HG02623 (cell line): ENCODE results near the gene MAPK14.

Experiments used
- ATAC-seq: cut with Tn5 transposase; IDR thresholded peaks from one replicate; pipeline ENCODE4 v1.9.1; 2021; ENCODE audit warnings: moderate library complexity; ENCODE audit not compliant: unreplicated experiment

MAPK14 gene

DNA sequence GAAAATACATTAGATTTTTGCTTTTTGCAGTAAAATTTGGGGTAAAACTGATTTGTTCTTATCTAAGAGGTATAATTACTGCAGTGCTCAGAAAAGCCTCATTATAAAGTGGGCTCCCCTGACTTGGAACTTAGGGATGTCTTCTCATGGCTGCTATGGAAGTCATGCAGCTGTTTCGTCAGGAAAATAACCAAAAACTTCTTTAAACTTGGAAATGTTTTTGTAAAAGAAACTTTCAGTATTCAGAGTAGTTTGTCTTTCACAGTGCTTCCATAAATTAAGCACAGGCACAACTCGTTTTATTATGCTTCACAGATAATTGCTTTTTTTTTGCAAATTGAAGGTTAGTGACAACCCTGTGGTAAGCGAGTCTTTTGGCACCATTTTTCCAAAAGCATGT is 6.8 kb downstream of the MAPK14 start:
- ATAC-seq: no peak

DNA sequence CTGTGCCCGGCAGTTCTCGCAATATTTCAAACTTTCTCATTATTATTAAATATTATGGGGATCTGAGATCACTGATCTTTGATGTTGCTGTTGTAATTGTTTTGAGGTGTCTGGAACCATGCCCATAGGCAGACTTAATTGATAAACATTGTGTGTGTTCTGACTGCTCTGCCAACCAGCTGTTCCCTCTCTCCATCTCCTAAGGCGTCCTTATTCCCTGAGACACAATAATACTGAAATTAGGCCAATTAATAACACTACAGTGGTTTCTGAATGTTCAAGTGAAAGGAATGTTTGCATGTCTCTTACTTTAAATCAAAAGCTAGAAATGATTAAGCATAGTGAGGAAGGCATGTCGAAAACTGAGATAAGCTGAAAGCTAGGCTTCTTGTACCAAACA is 7.6 kb downstream of the MAPK14 start:
- ATAC-seq: no peak

- ATAC-seq: no peak
Measured at GRCh38 chr6:36038120-36038876, 10.7 kb downstream of the MAPK14 start.

DNA sequence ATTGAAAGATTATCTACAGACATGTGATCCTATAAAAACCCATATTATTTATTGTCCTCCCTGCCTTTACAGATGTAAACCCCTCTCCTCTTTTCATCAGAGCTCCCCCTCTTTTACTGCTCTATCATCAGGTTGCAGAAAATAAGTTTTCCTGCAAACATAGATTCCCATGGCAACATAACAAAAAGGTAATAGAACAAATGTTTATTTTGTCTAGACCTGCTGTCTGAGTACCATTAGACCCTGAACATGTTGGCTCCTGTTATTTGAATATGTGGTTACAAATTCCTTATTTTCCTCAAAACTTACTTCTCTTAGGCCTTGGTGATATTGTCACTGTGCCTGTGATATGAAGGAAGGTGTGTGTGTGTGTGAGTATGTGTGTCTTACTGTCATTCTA is 11.5 kb downstream of the MAPK14 start:
- ATAC-seq: no peak

DNA sequence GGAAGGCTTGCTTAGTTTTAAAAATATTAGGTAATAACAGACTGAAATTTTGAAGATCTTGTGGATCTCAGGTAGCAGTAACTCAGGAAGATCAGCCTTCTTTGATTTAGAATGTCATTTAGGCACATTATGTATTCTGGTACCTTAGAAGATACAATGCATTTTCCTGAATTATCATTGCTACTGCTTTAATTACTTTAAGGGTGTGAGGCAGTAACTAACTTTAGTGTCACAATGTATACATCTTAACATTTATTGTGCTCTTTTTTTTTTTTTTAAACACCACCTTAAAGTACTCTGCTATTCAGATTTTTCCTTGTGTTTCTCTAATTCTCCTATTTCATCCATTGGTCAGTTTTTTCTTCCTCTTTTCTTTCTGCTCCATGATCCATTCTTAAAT is 13.3 kb downstream of the MAPK14 start:
- ATAC-seq: no peak

- ATAC-seq: no peak
Measured at GRCh38 chr6:36042618-36043260, 15.1 kb downstream of the MAPK14 start.

DNA sequence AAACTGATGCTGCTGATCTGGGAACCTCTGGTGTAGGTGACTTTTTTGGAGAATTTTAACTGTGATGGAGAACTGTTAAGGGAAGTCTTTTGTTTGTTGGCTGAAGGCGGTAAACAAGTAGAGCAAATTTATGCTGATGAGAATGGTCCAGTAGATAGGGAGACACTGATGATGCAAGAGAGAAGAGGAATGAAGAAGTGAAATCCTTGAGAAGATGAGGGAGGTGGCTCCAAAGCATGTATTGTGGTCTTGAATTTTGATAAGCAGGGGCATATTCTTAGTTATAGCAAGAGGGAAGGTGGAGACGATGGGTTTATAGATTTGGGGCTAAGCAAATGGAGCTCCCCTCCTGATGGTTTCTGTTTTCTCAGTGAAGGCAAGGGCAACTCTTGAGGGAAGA is 22.0 kb downstream of the MAPK14 start:
- ATAC-seq: no peak

GRCh38 chr6:36050305-36050704 is 22.7 kb downstream of the MAPK14 start:
- ATAC-seq: no peak

DNA sequence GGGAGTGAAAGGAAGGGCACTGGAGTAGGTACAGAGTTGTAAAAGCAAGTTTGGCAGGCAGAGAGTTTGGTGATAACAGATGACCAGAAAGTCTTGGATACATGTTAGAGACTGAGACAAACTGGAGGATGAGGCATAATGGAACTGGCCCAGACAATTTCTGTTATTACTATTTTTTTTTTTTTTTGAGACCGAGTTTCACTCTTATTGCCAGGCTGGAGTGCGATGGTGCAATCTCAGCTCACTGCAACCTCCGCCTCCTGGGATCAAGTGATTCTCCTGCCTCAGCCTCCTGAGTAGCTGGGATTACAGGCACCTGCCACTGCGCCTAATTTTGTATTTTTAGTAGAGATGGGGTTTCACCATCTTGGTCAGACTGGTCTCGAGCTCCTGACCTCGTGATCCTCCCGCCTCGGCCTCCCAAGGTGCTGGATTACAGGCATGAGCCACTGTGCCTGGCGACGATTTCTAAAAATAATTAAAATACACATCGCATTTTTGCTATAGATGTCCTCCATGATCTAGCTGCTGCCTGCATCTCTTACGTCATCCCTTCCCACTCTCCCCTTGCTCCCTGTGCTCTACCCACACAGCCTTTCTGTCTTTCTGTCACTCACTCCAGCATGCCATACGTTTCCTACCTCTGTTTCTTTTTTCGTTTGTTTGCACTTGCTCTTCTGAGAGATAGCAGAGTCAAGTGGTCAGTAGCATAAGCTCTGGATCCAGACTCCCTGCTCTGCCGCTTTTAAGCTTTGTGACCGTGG is 23.5 kb downstream of the MAPK14 start:
- ATAC-seq: no peak

- ATAC-seq: no peak
Measured at GRCh38 chr6:36052097-36052496, 24.5 kb downstream of the MAPK14 start.

GRCh38 chr6:36053878-36054277 is 26.3 kb downstream of the MAPK14 start:
- no peak for ATAC-seq

GRCh38 chr6:36054415-36054814 is 26.8 kb downstream of the MAPK14 start:
- no peak for ATAC-seq

DNA sequence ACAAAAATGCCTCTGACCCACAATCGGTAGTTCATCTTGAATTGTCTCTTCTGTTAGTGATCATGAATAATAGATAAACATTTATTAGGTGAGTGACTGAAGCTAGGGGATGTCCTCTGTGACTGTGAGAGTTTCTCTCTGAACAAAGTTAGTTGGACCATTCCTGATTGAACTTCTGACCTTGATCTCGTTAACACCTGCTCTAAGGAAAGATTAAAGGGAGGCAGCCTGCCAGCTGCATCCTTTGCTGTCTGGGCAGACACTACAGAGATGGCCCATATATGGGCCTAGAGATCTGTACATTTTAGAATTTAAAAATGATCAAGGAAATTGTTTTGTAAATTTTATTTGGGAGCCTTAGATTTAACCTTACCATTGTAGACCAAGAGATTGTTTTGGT is 27.3 kb downstream of the MAPK14 start:
- ATAC-seq: no peak

DNA sequence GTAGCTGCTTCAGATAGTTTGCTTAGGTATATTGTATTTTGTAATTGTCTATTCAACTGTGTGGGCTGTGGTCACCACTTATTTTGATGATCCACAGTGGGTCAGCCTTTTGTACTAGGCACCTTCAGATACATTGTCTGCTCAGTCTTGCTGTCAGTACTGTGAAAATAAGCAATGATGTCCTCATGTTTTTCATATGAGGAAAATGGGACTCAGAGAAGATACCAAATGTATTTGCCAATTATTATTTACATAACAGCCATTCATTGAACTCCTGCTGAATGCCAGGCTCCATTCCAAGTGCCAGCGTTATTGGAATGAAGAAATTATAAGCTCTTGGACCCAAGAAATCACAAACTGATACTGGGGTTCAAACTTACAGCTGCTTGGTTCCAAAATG is 28.6 kb downstream of the MAPK14 start:
- ATAC-seq: no peak

- no peak for ATAC-seq
Measured at GRCh38 chr6:36061236-36061635, 33.6 kb downstream of the MAPK14 start.

- ATAC-seq: no peak
Measured at GRCh38 chr6:36062247-36062646, 34.6 kb downstream of the MAPK14 start.

DNA sequence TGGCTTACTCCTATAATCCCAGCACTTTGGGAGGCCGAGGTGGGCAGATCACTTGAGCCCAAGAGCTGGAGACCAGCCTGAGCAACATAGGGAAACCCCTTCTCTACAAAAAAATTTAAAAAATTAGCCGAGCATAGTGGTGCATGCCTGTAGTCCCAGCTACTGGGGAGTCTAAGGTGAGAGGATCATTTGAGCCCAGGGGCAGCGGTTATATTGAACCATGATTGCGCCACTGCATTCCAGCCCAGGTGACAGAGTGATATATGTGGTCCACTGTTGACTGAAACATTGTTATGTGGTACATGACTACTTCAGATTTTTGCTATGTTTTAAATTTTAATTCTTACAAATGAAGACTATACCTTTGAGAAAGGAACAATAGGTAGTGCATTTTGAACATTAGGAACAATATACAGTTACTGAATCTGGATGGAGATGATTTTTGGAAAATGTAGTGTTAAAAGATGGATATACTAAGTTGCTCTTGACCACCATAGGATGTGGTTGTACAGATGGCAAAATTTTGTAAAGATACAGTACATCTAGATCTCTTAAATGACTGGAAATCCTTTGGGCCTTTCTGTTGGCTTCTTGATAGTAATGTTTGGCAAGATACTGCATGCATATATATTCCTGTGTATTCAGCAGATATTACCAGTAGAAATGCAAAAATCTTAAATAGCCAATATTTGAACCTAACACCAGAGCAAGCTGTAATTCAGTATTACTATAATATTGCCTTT is 35.9 kb downstream of the MAPK14 start:
- ATAC-seq: no peak

DNA sequence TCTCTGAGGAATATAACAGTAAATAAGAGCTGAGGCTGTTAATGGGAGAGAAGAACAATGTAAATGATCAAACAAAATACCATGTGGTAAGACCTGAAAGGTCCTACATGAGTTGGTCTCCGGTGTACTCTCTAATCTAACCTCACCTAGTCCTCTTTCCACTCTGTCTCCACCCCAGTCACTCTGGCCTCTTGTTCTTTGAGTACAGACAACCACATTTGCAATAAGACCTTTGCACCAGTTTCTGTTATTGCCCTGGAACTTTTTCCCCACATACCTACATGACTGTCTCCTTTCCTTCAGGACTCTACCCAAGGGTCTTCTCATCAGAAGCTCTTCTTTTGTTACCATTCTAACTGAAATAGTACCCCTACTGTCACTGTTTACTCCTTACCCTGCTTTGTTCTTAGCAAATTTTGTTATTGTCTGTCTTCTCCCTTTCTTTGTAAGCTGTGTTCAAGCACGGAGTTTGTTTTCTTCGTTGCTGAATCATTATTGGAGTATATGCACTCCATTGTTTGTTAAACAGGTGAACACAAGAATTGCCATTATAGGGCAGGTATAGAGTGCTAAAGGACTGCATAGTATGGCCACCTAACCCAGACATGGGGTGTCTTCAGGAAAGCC is 37.3 kb downstream of the MAPK14 start:
- no peak for ATAC-seq

DNA sequence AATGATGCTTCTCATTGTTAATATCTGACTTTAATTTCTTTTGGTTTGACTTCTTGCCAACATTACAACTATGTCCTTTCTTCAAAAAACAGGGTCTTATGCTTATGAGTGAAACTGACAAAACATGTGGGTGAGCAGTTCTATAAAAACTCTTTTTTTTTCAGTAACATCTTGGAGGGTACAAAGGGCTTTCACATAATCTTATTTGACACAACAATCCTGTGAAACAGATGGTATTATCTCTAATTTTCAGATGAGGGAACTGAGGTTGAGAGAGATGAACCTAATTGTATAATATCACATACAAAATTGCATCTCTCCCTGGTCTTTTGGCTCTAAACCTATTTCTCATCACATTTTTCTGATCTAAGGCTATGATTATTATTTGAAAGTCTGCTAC is 38.3 kb downstream of the MAPK14 start:
- no peak for ATAC-seq

DNA sequence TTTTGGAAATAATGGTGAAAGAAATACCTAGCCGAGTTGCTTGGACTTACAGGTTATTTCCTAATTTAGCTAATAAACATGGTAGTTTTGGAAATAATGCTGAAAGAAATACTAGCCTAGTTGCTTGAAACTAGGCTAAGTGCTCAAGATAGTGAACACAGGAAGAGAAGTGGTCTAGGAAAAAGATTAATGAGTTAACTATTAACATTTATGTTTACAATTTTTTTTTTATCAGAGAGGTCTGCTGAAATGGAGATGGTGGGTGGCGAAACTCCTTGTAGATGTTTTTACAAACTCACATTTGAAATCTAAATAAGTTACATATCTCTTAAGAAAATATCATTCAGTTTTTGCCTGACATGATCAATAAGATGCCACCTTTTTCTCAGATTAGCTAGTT is 39.2 kb downstream of the MAPK14 start:
- ATAC-seq: no peak
